Suprapubic skin (tissue), 4 donors: ENCODE measurements around the gene SLC7A9. TPM values are rescaled to one million over a fixed set of nuclear protein-coding genes. Genes with fewer than 3 reads are reported as not detected.

Experiments
- DNase-seq, 2 donors: peaks; one replicate each; pipeline ENCODE4 v3.0.0-alpha.2; 2019; ENCODE audit warnings: low spot score in 2 of 2
- H3K27ac ChIP-seq: fragments of 200-600 bp; sonication (generic); one replicate; pipeline ENCODE4 v1.5.1; 2019
- H3K27me3 ChIP-seq: fragments of 200-600 bp; sonication (generic); one replicate; pipeline ENCODE4 v1.5.1; 2019
- H3K36me3 ChIP-seq: fragments of 200-600 bp; sonication (generic); one replicate; pipeline ENCODE4 v1.5.1; 2019
- H3K4me1 ChIP-seq: fragments of 200-600 bp; sonication (generic); one replicate; pipeline ENCODE4 v1.5.1; 2019
- H3K4me3 ChIP-seq: fragments of 200-600 bp; sonication (generic); one replicate; pipeline ENCODE4 v1.5.1; 2019; ENCODE audit warnings: mild to moderate bottlenecking
- H3K9me3 ChIP-seq: fragments of 200-600 bp; sonication (generic); one replicate; pipeline ENCODE4 v1.5.1; 2019
- EP300 ChIP-seq: sonication (generic); formaldehyde crosslinking; IDR thresholded peaks from one replicate; pipeline ENCODE4 v1.6.1; 2017; ENCODE audit warnings: antibody characterized with exemption
- POLR2A ChIP-seq, 2 donors: fragments of 450-650 bp; IDR thresholded peaks; one replicate each; pipeline ENCODE4 v1.6.1; 2017; ENCODE audit warnings: antibody characterized with exemption in 2 of 2, mild to moderate bottlenecking in 2 of 2, moderate library complexity in 2 of 2
- POLR2AphosphoS5 ChIP-seq, 3 donors: sonication (generic); formaldehyde crosslinking; IDR thresholded peaks; one replicate each; pipeline ENCODE4 v1.6.1; 2017; ENCODE audit warnings: antibody characterized with exemption in 3 of 3
- WGBS: methylation state at CpG from one replicate; pipeline ENCODE4 v1.1.5; 2018; 5-methylcytosine and 5-hydroxymethylcytosine counted together
- total RNA-seq, 4 donors: library from RNA; depleted of rRNA; stranded (reverse); fragments of >200 nt; gene quantifications; one replicate each; pipeline ENCODE4 v1.1.0, GENCODE V29; 2016
- TF ChIP-seq, protein P1 (sequence below), 2 donors: fragments of 200-600 bp in 1 of 2; fragments of 450-650 bp in 1 of 2; sonication (generic) in 1 of 2; IDR thresholded peaks; one replicate each; pipeline ENCODE4 v1.5.1; 2016 to 2019; ENCODE audit warnings: antibody characterized with exemption in 2 of 2, mild to moderate bottlenecking in 1 of 2, moderate library complexity in 1 of 2

Gene SLC7A9
- total RNA-seq, 4 donors from 2014 or later = 0.40 to 1.7 (median 1.1) TPM; not detected in 1

DNA sequence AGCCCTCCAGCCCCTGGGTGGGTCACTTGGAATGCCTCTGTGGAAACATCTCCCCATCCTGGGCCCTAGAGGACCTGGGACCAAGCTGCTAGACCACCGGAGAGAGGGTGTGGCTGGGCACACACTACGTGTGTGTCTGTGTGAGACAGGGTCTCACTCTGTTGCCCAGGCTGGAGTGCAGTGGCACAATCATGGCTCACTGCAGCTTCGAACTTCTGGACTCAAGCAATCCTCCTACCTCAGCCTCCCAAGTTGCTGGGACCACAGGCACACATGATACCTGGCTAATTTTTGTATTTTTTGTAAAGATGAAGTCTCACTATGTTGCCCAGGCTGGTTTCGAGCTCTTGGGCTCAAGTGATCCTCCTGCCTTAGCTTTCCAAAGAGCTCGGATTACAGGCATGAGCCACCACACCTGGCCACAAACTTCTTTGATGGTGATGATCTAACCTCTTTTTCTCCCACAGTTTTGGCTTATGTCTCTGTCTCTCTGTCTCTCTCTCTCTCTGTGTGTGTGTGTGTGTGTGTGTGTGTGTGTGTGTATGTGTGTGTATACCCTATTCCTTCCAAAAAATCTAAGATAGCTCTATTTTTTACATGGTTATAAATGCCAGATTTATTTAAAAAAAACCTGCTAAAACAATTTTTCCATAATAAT, 32.1 kb upstream of the SLC7A9 start:
- Histone ChIP-seq H3K4me1 (no peaks in the 10 kb centered on the region), H3K9me3 (no peaks in the 10 kb centered on the region), H3K27ac (no peak overlapping the region), H3K27me3 (no peaks in the 10 kb centered on the region), H3K4me3 (no peak overlapping the region), H3K36me3 (peaks cover 39% of the 10 kb centered on the region)
- no peak for TF ChIP-seq EP300
- no peak for TF ChIP-seq POLR2AphosphoS5 (IDR thresholded peaks at IDR 0.05)
- TF ChIP-seq, protein P1, sequence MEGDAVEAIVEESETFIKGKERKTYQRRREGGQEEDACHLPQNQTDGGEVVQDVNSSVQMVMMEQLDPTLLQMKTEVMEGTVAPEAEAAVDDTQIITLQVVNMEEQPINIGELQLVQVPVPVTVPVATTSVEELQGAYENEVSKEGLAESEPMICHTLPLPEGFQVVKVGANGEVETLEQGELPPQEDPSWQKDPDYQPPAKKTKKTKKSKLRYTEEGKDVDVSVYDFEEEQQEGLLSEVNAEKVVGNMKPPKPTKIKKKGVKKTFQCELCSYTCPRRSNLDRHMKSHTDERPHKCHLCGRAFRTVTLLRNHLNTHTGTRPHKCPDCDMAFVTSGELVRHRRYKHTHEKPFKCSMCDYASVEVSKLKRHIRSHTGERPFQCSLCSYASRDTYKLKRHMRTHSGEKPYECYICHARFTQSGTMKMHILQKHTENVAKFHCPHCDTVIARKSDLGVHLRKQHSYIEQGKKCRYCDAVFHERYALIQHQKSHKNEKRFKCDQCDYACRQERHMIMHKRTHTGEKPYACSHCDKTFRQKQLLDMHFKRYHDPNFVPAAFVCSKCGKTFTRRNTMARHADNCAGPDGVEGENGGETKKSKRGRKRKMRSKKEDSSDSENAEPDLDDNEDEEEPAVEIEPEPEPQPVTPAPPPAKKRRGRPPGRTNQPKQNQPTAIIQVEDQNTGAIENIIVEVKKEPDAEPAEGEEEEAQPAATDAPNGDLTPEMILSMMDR (IDR thresholded peaks at IDR 0.05) = no peak
- no peak for TF ChIP-seq POLR2A (IDR thresholded peaks at IDR 0.05)
- 93% methylated on average over 5 of the region's 5 CpGs for WGBS
- DNase-seq = no peak

DNA sequence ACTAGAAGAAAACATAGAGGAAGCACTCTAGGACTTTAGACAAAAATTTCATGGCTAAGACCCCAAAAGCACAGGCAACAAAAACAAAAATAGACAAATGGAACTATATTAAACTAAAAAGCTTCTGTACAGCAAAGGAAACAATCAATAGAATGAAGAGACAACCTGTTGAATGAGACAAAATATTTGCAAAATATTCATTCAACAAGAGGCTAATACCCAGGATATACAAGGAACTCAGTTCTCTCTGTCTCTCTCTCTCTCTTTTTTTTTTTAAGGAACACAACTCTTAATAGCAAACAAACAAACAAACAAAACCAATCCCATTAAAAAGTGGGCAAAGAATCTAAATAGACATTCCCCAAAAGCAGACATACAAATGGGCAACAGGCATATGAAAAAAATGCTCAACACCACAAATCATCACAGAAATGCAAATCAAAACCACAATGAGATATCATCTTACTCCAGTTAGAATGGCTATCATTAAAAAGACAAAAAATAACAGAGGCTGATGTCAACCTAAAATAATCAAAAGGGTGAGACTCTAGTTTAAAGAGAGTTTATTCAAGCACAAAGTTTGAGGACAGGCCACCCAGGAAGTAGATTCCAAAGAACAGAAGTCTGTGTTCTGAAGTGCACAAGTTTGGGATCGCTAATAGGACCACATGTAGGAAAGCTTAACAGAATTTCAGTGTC, 27.1 kb upstream of the SLC7A9 start:
- no peaks in the 10 kb centered on the region for H3K4me1 ChIP-seq
- no peak overlapping the region for H3K27ac ChIP-seq
- TF ChIP-seq POLR2A (IDR thresholded peaks at IDR 0.05) = no peak
- TF ChIP-seq EP300 = no peak
- TF ChIP-seq, protein P1 (IDR thresholded peaks at IDR 0.05) = no peak
- TF ChIP-seq POLR2AphosphoS5 (IDR thresholded peaks at IDR 0.05) = no peak
- no peak overlapping the region for H3K4me3 ChIP-seq
- H3K36me3 ChIP-seq = peaks cover 42% of the 10 kb centered on the region
- peaks cover 8% of the 10 kb centered on the region for H3K9me3 ChIP-seq
- WGBS = 96% methylated on average over 1 of the region's 1 CpG
- DNase-seq = no peak
- no peaks in the 10 kb centered on the region for H3K27me3 ChIP-seq

DNA sequence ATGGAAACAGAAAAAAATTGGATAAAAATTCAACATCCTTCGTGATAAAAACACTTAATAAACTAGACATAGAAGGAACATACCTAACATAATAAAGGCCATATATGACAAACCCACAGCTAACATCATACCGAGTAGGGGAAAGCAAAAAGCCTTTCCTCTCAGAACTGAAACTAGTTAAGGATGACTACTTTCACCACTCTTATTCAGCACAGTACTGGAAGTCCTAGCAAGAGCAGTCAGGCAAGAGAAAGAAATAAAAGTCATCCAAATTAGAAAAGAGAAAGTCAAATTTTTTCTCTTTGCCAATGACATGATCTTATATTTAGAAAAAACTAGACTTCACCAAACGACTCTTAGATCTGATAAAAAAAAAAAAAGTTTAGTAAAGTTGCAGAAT, 25.8 kb upstream of the SLC7A9 start:
- Histone ChIP-seq H3K4me3 (no peak overlapping the region), H3K36me3 (peaks cover 41% of the 10 kb centered on the region), H3K9me3 (peaks cover 8% of the 10 kb centered on the region), H3K27ac (no peak overlapping the region), H3K27me3 (no peaks in the 10 kb centered on the region), H3K4me1 (no peaks in the 10 kb centered on the region)
- WGBS = 91% methylated on average over 3 of the region's 3 CpGs
- TF ChIP-seq, protein P1 (IDR thresholded peaks at IDR 0.05) = no peak
- TF ChIP-seq EP300 (no peak), POLR2A (IDR thresholded peaks at IDR 0.05) (no peak), POLR2AphosphoS5 (IDR thresholded peaks at IDR 0.05) (no peak)
- DNase-seq = no peak

DNA sequence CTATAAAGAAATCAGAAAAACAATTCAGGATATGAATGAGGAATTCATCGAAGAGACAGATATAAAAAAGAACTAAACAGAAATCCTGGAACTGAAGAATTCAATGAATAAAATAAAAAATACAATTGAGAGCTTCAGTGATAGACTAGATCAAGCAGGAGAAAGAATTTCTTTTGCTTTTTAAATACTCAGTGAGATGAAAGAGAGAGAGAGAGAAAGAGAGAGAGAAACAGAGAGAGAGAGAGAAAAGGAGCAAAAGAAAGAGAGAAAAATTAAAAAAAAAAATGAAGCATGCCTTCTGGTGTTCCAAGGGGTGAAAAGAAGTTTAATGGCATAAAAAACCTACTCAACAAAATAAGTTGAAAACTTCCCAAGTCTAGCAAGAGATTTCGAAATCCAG, 22.0 kb upstream of the SLC7A9 start:
- Histone ChIP-seq H3K36me3 (peaks cover 28% of the 10 kb centered on the region), H3K9me3 (peaks cover 8% of the 10 kb centered on the region), H3K27ac (no peak overlapping the region), H3K4me3 (no peak overlapping the region), H3K4me1 (no peaks in the 10 kb centered on the region), H3K27me3 (no peaks in the 10 kb centered on the region)
- 97% methylated on average over 2 of the region's 2 CpGs for WGBS
- TF ChIP-seq POLR2AphosphoS5 (IDR thresholded peaks at IDR 0.05) = no peak
- TF ChIP-seq, protein P1 (IDR thresholded peaks at IDR 0.05) = no peak
- TF ChIP-seq POLR2A (IDR thresholded peaks at IDR 0.05) = no peak
- no peak for TF ChIP-seq EP300
- no peak for DNase-seq

DNA sequence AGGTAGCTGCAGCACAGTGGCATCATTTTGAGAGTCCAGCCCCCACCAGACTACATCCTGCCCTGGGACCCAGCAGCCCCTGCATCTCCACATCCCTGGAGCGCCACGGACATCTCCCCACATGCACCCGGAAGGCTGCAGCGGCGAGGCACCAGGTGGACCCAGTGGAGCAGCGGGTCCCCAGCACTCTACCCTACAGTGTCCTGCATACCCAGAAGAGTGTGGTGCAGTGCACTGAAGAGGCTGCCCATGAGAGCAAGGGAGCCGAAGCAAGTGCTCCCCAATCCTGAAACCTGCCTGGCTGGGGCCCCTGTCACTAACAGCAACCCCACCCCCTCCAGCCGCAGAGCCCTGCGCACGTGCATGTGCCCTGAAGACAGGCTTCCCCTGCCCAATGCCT, 21.3 kb upstream of the SLC7A9 start:
- no peak overlapping the region for H3K27ac ChIP-seq
- no peak for TF ChIP-seq POLR2AphosphoS5 (IDR thresholded peaks at IDR 0.05)
- TF ChIP-seq, protein P1 (IDR thresholded peaks at IDR 0.05) = no peak
- H3K4me1 ChIP-seq = no peaks in the 10 kb centered on the region
- WGBS = 100% methylated on average over 2 of the region's 10 CpGs
- DNase-seq = no peak
- H3K4me3 ChIP-seq = no peak overlapping the region
- H3K36me3 ChIP-seq = peaks cover 25% of the 10 kb centered on the region
- peaks cover 8% of the 10 kb centered on the region for H3K9me3 ChIP-seq
- no peaks in the 10 kb centered on the region for H3K27me3 ChIP-seq
